Nucleus accumbens (tissue), 56 donors: ENCODE measurements around the gene DHX40.
"Not testable (repeated sequence)": the region's sequence is repeated elsewhere in the genome, so short reads cannot be mapped to it uniquely, and the experiment has no call there.

Experiments used
- DNase-seq, 56 donors: peaks; one replicate each; lab custom pipeline; 2025; lab: John Stamatoyannopoulos, UW

Gene DHX40

DNA sequence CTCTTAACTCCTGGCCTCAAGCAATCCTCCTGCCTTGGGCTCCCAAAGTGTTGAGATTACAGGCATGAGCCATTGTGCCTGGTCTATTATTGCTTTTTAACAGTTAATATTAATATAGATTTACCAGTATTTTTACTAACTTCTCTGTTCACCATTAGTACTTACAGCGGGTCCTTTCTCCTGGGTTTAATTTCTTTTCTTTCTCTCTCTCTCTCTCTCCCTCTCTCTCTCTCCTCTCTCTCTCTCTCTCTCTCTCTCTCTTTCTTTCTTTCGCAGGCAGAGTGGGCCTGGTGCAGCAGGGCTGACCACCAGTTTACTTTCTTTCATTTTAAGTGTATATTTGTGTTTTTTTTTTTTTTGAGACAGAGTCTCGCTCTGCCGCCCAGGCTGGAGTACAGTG is 14.7 kb upstream of the DHX40 start:
- DNase-seq = no peak

DNA sequence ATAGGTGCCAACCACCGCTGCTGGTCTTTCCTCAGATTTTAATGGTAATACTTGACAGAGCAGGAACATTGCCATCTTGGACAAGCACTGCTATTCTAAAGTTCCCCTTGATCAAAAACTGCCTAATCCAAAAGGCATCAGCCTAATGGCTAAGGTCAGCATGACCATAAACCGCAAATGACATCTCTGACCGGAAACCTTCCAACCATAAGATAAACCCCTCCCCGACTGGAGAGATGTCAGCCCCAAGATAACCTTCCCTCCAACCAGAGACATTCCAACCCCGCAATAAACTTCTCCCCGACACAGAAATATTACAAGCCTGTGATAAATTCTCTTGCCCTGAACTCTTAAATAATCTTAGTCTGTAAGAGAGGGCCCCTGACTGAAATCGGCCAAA is 7.4 kb upstream of the DHX40 start:
- no peak for DNase-seq

DNA sequence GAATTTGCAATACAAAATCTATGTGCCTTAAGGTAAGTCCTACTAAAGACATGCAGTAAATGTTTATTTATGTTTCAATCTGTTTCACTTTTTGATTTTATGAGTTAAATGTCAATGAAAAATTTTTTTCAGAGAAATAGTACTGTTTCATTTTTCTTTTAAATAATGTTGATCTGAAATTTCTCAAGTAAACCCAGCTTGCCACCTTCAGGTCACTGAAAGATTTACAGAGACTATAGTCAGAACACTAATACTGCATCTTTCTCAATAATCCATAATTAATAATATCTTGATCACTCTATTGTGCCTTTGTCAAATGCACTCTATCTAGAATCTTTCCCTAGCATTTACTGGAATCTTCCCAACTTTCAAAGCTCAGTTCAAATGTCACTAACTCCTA is 6.5 kb upstream of the DHX40 start:
- DNase-seq = no peak

DNA sequence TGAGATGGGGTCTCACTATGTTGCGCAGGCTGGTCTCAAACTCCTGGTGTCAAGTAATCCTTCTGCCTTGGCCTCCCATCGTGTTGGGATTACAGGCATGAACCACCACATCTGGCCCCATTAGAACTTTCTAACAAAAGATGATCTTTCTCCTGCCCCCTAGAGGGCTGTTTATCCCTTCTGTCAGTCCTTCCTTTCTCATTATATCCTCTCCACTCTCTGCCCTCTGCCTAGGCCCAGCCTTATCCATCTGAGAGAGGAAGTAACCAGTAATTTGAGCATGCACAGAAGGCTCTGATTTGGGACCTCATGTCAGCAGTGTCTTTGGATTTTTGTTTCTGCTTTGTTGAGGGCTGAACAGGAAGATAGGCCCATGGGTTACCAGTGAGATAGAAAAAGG is 4.4 kb upstream of the DHX40 start:
- no peak for DNase-seq

DNA sequence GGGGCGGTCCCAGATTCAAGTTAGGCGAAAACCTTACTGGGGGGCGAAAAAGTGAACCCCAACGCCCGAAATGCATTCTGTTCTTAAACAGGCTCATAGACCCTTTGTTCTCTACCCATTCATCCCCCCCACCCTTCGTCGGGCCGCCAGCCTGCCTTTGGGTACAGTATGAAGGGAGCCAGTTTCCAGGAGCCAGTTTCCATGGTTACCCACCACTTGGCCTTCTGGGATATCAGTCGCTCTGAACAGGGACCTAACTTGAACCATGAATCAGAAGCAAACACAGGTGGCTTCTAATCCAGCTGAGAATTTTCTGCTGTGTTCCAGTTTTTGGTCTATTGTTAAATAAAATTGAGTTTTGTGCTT is 532 bp downstream of the DHX40 start:
- peak in 51 of 56 donors; percentile 8 to 83 (median 49) for DNase-seq

DNA sequence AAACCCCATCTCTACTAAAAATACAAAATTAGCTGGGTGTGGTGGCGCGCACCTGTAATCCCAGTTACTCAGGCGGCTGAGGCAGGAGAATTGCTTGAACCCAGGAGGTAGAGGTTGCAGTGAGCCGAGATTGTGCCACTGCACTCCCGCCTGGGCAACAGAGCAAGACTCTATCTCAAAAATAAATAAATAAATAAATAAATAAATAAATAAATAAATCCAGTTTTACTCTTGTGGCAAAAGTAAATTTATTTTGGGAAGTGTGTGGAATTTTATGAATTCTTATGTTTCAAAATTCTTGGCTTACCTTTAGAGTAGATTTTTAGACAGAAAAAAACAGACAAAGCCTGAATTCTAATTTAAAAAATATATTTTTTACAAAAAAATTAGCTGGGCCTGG is 3.7 kb downstream of the DHX40 start:
- DNase-seq = not testable (repeated sequence)

DNA sequence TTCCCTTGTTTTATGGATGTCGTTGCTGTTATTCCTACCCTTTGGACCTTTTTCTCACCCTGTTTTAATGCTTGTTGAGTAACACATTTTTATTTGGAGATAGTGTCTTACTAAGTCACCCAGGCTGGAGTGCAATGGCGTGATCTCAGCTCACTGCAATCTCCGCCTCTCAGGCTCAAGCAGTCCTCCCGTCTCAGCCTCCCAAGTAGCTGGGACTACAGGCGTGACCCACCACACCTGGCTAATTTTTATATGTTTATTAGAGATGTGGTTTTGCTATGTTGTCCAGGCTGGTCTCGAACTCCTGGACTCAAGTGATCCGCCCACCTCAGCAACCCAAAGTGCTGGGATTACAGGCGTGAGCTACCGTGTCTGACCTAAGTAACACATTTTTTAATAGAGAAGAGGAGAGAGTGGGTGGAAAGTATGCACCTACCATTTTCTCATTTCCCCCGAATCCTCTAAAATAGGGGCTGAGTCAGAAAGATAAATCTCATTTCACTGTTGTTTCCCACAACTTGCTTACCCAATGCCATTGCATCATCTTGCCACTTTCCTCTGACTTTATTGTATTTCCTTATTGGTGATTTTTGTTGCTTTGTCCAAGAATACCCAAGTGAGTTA is 7.0 kb downstream of the DHX40 start:
- DNase-seq = no peak

DNA sequence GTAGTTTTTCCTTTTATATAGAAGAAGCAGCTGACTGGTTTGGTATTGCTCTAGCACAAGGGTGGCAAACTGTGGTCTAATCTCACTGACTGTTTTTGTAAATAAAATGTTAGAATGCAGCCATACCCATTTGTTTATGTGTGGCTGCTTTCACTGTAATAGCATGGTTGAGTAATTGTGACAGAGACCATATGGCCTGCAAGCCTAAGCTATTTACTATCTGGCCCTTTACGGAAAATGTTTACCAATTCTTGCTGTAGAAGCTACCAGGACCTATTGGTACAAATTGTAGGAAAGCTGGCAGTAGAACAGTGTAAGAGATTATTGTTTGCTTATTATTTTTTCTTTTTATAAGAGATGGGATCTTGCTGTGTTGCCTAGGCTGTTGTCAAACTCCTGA is 18.8 kb downstream of the DHX40 start:
- DNase-seq = not testable (repeated sequence)

DNA sequence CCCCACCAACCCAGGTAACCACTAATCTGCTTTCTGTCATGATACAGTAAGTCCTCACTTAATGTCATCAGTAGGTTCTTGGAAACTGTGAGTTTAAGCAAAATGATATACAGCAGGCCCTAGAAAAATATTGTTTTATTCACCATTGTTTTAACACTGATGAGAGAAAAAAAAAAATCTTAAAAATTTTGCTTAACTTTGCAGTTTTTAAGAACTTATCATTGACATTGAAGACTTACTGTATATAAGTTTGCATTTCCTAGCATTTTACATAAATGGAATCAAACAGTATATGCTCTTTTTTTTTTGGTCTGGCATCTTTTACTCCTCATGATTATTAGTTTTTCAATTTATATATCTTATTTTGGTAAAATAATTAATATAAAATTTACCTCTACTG is 34.8 kb downstream of the DHX40 start:
- no peak for DNase-seq

DNA sequence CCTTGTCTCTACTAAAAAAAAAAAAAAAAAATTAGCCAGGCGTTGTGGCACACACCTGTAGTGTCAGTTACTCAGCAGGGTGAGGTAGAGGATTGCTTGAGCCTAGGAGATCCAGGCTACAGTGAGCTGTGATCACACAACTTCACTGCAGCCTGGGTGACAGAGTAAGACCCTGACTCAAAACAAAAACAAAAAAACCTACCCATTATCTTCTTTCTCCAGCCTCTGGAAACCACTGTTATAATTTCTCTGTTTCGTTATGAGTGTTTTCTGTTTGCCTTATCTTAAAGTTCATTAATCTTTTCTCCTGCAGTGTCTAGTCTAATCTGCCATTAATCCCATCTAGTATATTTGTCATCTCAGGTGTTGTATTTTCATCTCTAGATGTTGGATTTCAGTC is 35.7 kb downstream of the DHX40 start:
- DNase-seq = no peak

DNA sequence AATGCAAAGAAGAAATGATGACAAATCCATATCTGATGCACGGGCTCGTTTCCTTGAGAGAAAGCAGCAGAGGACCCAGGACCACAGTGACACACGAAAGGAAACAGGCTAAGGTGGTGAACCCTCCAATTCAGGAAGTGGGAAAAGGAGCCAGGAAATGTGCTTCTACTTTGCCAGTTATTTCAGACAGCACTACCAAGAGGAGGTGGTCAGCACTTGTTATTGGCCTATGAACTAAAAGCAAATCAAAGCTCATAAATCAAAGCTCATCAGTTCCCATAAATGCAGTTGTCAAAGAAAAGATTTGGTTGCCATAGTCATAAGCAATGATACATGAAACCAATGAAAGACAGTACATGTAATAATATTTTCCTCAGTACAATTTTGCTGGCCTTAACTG is 41.7 kb downstream of the DHX40 start:
- DNase-seq = no peak

DNA sequence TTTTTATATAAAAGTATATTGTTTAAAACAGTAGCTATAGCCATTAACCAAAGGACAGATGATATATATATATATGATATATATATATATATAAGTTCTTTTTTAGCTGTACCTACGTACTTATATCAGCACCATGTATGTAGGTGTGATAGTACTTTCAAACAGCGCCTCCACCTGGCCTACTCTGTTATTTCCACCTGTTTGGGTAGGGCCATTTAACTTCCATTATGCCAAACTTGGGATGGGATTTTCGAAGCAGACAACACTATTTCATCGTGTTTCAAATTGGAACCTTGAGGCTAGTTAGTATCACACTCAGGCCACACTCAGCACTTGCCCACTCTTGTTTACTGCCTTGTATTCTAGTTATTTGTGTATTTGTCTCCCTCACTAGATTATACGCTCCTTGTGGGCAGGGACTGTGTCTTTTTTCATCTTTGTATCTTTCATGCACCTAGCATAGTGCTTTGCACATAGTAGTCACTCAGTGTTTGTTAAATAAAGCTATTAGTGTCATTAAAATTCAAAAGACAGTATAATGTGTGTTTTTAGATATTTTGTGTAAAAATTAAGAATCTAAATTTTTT is 42.5 kb downstream of the DHX40 start:
- no peak for DNase-seq

DNA sequence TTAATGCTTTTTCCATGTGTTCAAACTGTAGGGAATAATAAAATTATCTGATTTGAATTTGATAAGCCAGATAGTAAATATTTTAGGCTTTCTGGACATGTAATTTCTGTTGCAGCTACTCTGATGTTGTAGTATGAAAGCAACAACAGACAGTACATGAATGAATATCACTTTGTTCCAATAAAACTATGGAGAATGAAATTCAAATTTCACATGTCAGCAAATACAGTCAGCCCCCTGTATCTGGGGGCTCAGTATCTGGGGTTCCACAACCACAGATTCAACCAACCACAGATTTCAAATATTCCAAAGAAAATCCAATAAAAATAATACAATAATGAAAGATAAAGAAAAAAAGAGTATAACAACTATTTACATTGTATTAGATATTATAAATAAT is 46.1 kb downstream of the DHX40 start:
- DNase-seq = no peak

DNA sequence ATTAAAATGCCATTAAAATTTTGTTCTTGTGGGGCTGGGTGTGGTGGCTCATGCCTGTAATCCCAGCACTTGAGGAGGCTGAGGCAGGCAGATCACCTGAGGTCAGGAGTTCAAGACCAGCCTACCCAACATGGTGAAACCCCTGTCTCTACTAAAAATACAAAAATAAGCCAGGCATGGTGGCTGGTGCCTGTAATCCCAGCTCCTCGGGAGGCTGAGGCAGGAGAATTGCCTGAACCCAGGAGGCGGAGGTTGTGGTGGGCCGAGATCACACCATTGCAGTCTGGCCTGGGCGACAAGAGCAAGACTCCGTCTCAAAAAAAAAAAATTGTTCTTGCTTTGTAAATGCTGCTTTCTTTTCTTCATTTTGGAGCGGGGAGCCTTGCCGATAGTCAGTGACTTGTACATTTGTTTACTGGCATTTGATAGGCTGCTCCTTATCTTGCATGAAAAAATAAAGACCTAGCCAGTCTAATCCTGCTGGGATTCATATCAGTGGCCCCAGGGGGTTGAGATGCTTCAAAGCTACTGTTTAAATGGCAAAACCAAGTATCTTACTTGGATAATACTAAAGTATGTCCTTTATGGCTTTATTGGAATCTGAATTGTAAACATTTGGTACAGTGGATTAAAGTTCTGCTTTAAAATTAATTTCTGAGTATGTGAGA is 51.0 kb downstream of the DHX40 start:
- DNase-seq = no peak

DNA sequence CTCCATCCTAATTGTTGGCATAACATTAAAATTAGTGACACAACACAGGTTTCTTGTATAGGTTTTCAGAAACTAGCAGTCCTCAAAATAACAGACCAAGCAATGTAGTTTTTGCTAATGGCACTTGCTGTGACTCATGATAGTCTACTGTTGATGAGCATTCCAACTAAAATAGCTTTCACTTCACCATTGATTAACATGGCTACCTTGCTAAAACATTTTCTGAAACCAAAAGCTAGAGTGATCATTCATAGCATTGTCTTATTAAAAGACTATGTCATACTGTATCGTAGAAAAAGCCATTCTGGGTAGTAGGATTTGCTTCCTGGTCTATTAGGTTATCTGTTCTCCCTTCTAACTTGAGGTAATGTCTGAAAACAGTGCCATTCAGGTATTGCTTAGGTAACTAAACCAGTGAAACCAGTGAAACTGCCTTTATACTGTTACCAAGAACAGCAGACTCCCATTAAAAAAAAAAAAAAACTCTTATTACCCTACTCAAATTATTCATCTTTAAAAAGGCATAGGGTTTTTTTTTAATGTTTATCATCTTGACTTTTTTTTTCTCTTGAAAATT is 51.8 kb downstream of the DHX40 start:
- no peak for DNase-seq

DNA sequence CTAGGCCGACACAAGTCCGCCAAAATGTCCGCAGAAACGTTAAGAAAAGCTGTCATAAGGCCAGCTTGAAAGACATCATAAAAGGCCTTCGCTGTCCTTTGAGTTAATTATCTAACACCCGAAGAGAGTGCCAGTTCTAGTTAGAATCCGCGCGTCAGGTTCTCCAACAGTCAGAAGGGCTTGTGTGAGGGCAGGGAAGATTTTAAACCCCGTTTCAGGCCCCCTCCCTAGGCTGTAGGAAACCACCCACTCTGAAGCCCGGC is 53.6 kb downstream of the DHX40 start:
- no peak for DNase-seq

DNA sequence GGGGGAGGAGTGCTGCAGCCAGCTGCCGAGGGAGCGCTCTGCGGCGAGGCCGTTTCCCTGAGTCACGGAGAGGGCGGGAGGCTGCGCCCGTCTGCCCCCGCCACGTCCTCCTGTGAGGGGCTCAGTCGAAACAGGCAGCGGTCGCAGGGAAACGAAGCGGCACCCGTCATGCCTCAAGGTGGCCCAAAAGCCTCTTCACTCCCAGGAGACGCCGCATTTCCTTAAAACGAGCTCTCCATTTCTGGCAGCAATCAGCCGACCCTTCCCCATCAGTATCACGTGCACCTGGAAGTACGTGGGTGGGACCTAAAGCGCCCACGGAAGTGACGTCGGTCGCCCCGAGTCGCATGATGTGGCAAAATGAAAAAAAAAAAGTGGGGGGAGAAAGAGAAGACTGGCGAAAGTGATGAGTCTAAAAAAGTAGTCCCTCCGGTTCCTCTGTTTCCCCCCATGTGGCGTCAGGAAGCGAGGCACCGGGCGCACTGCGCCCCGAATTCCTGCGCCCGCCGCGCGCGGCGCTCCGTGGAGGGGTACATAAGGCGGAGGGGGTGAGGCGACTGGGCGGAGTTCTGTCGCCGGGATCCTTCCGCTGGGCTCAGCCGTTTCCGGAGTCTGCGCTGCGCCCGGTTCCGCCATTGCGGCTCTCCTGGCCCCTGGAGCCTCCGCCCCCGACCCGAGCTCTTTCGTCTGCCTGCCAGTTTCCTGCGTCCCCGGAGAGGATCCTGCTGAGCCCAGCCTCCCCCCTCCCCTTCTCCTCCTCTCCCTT is 54.1 kb downstream of the DHX40 start, which contains the start of gene CLTC:
Gene CLTC, plus strand, starts transcription at position 598 of the 766 bp plus-strand sequence. CDS start 237 bp downstream, outside the sequence.
- DNase-seq = peak; percentile 29 to 99 (median 95)

DNA sequence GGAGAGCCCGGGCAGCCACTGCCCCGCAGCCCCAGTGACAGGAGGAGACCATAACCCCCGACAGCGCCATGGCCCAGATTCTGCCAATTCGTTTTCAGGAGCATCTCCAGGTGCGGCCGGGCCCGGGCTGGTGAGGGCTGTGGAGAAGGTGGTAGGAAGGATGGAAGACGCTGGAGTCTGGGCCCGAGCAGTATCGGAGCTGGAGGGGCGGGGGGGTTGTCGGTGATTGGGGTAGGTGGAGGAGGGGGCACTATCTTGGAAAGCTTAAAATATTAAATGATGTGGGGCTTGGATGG is 54.6 kb downstream of the DHX40 start:
- peak in 3 of 56 donors; percentile 51 to 59 (median 54) for DNase-seq

DNA sequence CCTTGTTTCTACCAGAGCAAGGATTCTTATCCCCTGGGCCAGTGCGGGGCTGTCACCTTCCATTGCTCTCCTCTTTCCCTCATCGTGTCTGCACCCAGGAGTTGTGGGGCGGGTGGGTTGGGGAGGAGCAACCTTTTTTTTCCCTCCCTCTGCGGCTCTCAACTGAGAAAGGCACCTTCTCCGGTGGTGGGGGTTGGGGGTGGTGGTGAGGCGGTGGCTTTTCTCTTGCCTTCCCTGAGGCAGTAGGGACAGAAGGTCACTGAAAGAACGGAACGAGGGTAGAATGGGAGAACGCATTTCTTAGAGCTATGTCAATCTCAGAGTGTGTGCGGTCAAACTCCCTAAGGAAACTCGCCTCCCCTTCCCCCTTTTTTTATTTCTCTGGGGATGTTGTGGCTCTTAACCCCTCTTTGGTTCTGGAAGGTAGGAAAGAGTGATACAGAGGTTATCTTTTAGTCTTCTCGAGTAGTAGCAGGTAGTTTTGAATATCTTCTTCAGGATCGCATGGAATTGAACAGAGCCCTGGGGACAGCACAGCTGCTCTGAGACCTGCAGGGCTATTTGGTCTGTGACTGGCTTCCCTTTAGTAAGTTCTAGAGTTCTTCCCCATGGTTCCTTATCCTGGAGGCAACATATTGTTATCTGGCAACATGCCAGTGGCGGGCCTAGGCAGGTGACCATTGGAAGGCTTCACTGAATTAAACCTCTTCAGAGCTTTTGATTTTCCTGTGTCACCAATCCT is 55.3 kb downstream of the DHX40 start:
- DNase-seq = peak in 43 of 56 donors; percentile 2 to 54 (median 22)

DNA sequence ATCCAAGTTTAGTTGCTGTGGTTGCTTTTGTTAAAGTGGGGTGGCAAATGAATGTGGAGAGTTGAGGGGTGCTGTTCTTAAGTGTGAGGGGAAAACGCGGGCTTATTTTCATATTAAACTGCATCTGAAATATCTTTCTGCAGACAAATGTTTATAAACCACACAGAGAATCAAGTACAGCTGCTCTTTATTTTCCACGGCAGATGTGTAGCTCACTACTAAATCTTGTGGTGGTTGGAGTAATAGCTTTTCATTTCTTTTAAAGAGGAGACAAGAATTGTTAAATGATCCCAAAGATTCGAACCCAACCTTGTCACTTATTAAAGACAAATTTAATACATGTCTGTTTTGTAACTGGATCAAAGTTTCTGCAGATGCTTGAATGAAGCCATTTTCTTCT is 56.4 kb downstream of the DHX40 start:
- no peak for DNase-seq

DNA sequence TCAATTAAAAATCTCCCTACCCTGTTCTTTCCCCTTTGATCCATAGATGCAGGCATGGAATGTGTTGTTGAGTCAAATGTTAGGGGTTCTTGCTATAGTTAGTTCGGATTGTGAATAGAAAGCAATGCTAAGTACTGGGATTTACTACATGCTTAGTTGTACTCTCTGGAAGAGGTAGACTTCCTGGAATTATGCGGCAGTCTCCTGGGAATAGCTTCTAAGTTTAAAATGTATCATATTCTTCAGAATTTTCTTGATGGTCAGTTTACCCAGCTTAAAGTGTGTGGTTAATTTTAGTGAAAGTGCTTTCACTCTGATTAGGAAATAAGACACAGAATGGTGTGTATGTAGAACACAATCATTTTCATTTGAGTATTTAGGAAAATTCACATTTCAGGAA is 57.7 kb downstream of the DHX40 start:
- no peak for DNase-seq
